GM18526 (cell line): ENCODE measurements around the gene NRCAM.

ENCODE experiments used
- POLR2A ChIP-seq: IDR thresholded peaks from 3 replicates; pipeline ENCODE4 v1.6.1; 2011; ENCODE audit not compliant: insufficient read length; ENCODE audit errors: extremely low read depth

The NRCAM gene

GRCh38 chr7:108292541-108292940, 163.7 kb downstream of the NRCAM start:
- no peak for TF ChIP-seq POLR2A

- TF ChIP-seq POLR2A, result no peak
These were observed 164.3 kb downstream of the NRCAM start for GRCh38 chr7:108291791-108292440.

GRCh38 chr7:108291152-108291508, 165.1 kb downstream of the NRCAM start:
- no peak for TF ChIP-seq POLR2A

- TF ChIP-seq POLR2A, result no peak
These were observed 165.6 kb downstream of the NRCAM start for GRCh38 chr7:108290459-108291151.

- no peak for TF ChIP-seq POLR2A
These were observed 166.4 kb downstream of the NRCAM start for GRCh38 chr7:108289852-108290251.

- TF ChIP-seq POLR2A, result no peak
These were observed 168.4 kb downstream of the NRCAM start for GRCh38 chr7:108287857-108288256.

- no peak for TF ChIP-seq POLR2A
These were observed 169.8 kb downstream of the NRCAM start for GRCh38 chr7:108286290-108286904.

- TF ChIP-seq POLR2A, result no peak
These were observed 170.5 kb downstream of the NRCAM start for GRCh38 chr7:108285778-108286177.

GRCh38 chr7:108285003-108285368, 171.2 kb downstream of the NRCAM start:
- TF ChIP-seq POLR2A, result no peak

- no peak for TF ChIP-seq POLR2A
These were observed 171.8 kb downstream of the NRCAM start for GRCh38 chr7:108284349-108285002.

- no peak for TF ChIP-seq POLR2A
These were observed 173.0 kb downstream of the NRCAM start for GRCh38 chr7:108283252-108283651.

GRCh38 chr7:108282427-108282996, 173.7 kb downstream of the NRCAM start:
- TF ChIP-seq POLR2A, result no peak

GRCh38 chr7:108280136-108280535, 176.1 kb downstream of the NRCAM start:
- TF ChIP-seq POLR2A, result no peak

- no peak for TF ChIP-seq POLR2A
These were observed 177.5 kb downstream of the NRCAM start for GRCh38 chr7:108278776-108279175.

- TF ChIP-seq POLR2A, result no peak
These were observed 178.0 kb downstream of the NRCAM start for GRCh38 chr7:108278281-108278680.
